Measurements from ENCODE around the gene MED25.

- TF ChIP-seq CTCF (IDR thresholded peaks at IDR 0.05; ENCODE audit: poor library complexity) (no peak), EZH2phosphoT487 (IDR thresholded peaks at IDR 0.05; ENCODE audit: low read depth, severe bottlenecking, unreplicated experiment) (no peak)
Measured at GRCh38 chr19:49855676-49856573, 37.8 kb downstream of the MED25 start.

Data from hepatocyte (in vitro differentiated cells).